Stimulated activated CD8-positive, alpha-beta memory T cell treated with anti-CD3 and anti-CD28 coated beads, Interleukin-15, amount 100 ng/mL, for 1 hour (primary cell): ENCODE measurements around the gene SLBP.
"Not testable (repeated sequence)": the region's sequence is repeated elsewhere in the genome, so short reads cannot be mapped to it uniquely, and the experiment has no call there.

ENCODE experiments used
- DNase-seq: peaks from one replicate; pipeline ENCODE4 v3.0.0-alpha.2; 2020; ENCODE audit warnings: low read depth

Gene SLBP

GRCh38 chr4:1674682-1675081 lies 37.4 kb downstream of the SLBP start:
- DNase-seq: no peak

- DNase-seq: no peak
Observed at GRCh38 chr4:1673671-1674070, 38.4 kb downstream of the SLBP start.

- not testable (repeated sequence) for DNase-seq
Observed at GRCh38 chr4:1671011-1671410, 41.1 kb downstream of the SLBP start.

- no peak for DNase-seq
Observed at GRCh38 chr4:1670279-1670678, 41.8 kb downstream of the SLBP start.

- no peak for DNase-seq
Observed at GRCh38 chr4:1669850-1670249, 42.3 kb downstream of the SLBP start.

- DNase-seq: no peak
Observed at GRCh38 chr4:1669270-1669669, 42.8 kb downstream of the SLBP start.

GRCh38 chr4:1668488-1668840 lies 43.7 kb downstream of the SLBP start:
- DNase-seq: no peak

- DNase-seq: no peak
Observed at GRCh38 chr4:1667273-1667672, 44.8 kb downstream of the SLBP start.

GRCh38 chr4:1666391-1666790 lies 45.7 kb downstream of the SLBP start:
- no peak for DNase-seq

- no peak for DNase-seq
Observed at GRCh38 chr4:1664141-1664540, 48.0 kb downstream of the SLBP start.

GRCh38 chr4:1663549-1663948 lies 48.6 kb downstream of the SLBP start:
- no peak for DNase-seq

GRCh38 chr4:1661695-1662094 lies 50.4 kb downstream of the SLBP start:
- DNase-seq: no peak

GRCh38 chr4:1660948-1661677 lies 51.0 kb downstream of the SLBP start:
- DNase-seq: no peak

- no peak for DNase-seq
Observed at GRCh38 chr4:1659104-1660043, 52.7 kb downstream of the SLBP start.

- no peak for DNase-seq
Observed at GRCh38 chr4:1658581-1658980, 53.5 kb downstream of the SLBP start.

- DNase-seq: no peak
Observed at GRCh38 chr4:1658146-1658545, 54.0 kb downstream of the SLBP start.

- DNase-seq: no peak
Observed at GRCh38 chr4:1656986-1657385, 55.1 kb downstream of the SLBP start.

- DNase-seq: no peak
Observed at GRCh38 chr4:1656132-1656531, 56.0 kb downstream of the SLBP start.

- DNase-seq: no peak
Observed at GRCh38 chr4:1655676-1656075, 56.4 kb downstream of the SLBP start.

GRCh38 chr4:1655081-1655480 lies 57.0 kb downstream of the SLBP start:
- DNase-seq: no peak

- DNase-seq: no peak
Observed at GRCh38 chr4:1654216-1654955, 57.7 kb downstream of the SLBP start.

- DNase-seq: no peak
Observed at GRCh38 chr4:1653776-1654175, 58.3 kb downstream of the SLBP start.

- DNase-seq: no peak
Observed at GRCh38 chr4:1652088-1652487, 60.0 kb downstream of the SLBP start.
